Cerebellar cortex (tissue), 1 donor: ENCODE measurements around the gene CTU2.

Experiments
- DNase-seq: peaks from one replicate; pipeline ENCODE4 v3.0.0-alpha.2; 2015; ENCODE audit warnings: low spot score

Gene CTU2

DNA sequence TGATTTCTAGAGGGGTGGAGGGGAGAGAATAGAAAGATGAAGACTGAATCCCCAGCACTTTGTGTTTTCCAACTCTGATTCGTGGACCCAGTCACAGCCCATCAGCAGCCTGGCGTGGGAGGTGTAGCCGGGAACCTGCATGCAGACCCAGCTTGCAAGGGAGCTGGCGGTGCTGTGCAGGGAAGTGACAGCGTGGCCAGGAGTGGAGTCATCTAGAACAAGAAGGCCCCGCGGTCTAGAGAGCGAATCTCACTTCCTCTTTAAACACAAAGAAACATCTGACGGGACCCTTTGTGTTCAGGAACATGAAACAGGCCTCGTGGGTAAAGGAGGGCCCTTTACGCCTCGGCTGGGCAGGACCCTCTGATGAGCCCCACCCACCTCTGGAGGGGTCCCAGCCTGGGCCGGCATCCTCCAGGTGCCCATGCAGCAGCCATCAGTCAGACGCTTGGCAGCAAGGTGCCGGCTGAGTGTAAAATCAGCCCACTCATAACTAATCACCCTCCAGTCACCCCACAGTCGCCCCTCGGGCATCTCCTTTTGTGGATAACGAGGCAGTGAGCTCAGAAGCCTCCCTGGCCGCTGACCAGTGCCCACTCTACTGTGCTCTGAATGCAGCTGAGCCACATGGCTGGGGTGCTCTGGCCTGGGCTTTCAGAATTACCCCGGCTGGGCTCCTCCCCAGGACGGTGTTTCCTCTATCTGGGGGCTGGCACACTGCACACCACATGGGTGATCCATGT lies 24.4 kb upstream of the CTU2 start:
- DNase-seq = no peak

- DNase-seq = no peak
Measured at GRCh38 chr16:88684569-88685155, 21.6 kb upstream of the CTU2 start.

GRCh38 chr16:88685156-88686061 lies 20.9 kb upstream of the CTU2 start:
- no peak for DNase-seq

GRCh38 chr16:88686062-88686438 lies 20.3 kb upstream of the CTU2 start:
- no peak for DNase-seq

- peak; percentile 68 for DNase-seq
Measured at GRCh38 chr16:88686439-88687253, 19.7 kb upstream of the CTU2 start, which contains the start of gene SNAI3. SNAI3 (minus strand) TSS chr16:88686507; CDS start chr16:88686406, 101 bp downstream.

DNA sequence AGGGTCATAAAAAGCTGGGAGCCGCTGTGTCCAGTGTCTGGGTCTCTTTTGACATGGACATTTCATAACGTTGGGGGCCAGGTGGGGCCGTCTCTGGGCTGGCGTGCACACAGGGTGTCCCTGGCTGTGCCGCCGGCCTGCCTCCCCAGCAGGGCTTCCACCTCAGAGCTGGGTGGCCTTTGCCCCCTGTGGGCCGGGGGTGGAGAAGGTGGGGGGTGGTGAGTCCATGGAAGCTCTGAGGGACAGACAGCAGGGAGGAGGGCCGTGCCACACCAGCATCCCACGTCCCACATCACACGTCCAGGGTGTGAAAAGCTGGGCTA lies 19.1 kb upstream of the CTU2 start:
- no peak for DNase-seq

- no peak for DNase-seq
Measured at GRCh38 chr16:88687676-88688012, 18.7 kb upstream of the CTU2 start.

DNA sequence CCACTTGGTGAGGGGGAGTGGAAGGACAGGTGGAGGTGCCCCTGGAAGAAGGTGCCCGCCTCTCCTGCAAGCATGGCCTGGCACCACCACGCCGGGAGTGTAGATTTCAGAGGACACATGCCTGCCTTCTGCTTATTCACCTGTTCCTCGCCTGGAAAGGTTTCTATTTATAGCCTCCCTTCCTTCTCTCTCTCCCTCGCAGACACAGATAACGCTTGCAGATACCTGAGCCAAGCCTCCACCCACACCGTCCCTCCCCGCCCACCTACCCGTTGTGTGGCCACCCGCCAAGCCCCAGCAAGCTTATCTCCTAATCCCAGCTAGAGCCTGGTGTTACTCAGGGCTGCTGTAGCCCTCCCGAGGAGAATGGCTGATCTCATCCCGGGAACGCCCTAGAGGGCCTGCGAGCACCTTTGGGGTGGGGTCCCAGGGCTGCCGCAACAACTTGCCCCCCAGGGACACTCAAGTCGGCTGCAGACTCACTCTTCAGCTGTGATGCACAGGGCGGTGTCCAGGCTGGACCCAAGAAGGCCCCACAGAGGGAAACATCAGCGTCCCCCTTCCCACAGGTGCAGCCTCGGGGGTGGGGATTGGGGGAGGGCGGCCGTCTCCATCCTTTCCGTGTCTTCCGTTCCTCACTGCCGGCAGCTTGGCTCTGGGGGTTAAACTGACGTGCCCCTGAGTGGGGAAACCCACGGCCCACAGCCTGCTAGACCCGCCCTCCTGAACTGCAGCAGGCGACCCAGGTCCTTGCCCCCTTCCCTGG lies 18.1 kb upstream of the CTU2 start:
- DNase-seq = peak; percentile 79

DNA sequence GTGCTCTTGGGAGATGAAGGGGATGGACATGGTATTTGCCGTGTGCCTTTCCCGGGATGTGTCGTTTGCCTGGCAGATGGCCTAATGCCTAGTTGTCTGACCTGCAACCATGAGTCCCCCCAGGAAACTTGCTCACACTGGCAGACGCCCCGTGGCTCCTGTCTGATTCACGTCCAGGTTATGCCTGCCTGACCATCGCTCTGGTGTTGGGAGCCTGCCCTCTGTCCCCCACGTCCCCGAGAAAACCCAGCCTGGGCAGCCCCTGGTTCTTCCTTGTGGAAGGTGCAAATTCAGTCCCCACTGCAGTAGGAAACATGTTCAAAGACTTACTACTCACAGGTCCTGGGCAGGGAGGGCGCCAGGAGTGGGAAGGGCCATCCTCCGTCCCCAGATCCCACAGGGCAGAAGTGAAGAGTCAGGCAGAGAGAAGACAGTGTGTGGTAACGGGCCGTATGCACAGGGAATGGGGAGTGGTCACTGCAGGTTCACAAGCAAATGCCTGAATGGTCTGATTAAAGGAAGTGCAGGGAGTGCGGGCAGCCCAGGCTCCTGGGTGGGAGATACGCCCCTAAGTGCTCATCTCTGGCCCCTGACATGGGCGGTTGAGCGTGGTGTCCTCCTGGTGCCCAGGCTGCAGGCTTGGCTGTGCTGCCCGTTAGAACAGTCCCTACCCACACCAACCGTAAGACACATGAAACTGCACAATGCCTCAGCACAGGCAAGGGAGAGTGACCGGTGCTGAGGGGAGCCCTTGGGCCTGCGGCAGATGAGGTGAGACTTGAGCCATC lies 15.8 kb upstream of the CTU2 start:
- no peak for DNase-seq

- no peak for DNase-seq
Measured at GRCh38 chr16:88691129-88691813, 15.0 kb upstream of the CTU2 start.

- no peak for DNase-seq
Measured at GRCh38 chr16:88691924-88692560, 14.3 kb upstream of the CTU2 start.

DNA sequence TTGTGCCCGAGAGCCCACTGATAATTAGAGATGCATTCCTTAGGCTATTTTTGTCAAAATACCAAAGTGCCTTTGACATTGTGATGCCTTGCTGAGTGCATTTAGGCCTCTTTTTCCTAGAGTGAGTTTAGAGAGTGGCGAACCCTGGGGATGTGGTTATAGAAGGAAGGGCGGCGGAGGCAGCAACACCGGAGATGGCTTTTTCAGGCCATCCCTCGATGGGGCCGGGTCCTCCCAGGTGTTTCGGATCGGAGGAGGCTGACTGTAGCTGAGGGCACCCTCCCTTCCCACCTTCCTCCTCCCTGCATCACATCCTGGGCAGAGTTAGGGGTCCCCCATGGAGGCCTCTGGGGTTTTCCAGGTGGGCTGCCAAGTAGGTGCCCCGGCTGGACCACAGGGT lies 13.4 kb upstream of the CTU2 start:
- DNase-seq = no peak

GRCh38 chr16:88693420-88694177 lies 12.7 kb upstream of the CTU2 start:
- DNase-seq = no peak

GRCh38 chr16:88694221-88695087 lies 11.8 kb upstream of the CTU2 start:
- no peak for DNase-seq

GRCh38 chr16:88695218-88695617 lies 11.1 kb upstream of the CTU2 start:
- no peak for DNase-seq

- DNase-seq = no peak
Measured at GRCh38 chr16:88695753-88696152, 10.6 kb upstream of the CTU2 start.

- no peak for DNase-seq
Measured at GRCh38 chr16:88696441-88696840, 9.9 kb upstream of the CTU2 start.
